Neural cell (in vitro differentiated cells): Measurements from ENCODE around the gene SLC36A3. TPM values are rescaled to one million over a fixed set of nuclear protein-coding genes. Genes with fewer than 3 reads are reported as not detected.

Source experiments
- H2AFZ ChIP-seq: fragments of 200-600, 300-800 bp; sonication (generic), shearing (Covaris generic); 2 replicates; pipeline ENCODE4 v1.6.0; 2014; ENCODE audit warnings: low read depth, mild to moderate bottlenecking, antibody characterized with exemption, low read length, moderate library complexity
- H3F3A ChIP-seq: fragments of 200-600 bp; shearing (Covaris generic); 2 replicates; pipeline ENCODE4 v1.6.1; 2016; ENCODE audit warnings: mild to moderate bottlenecking, moderate library complexity, mixed read lengths, antibody characterized with exemption, low read length; ENCODE audit not compliant: insufficient read depth, poor library complexity, severe bottlenecking
- H3K27ac ChIP-seq: fragments of 200-600, 300-800 bp; sonication (generic), shearing (Covaris generic); 2 replicates; pipeline ENCODE4 v1.5.1; 2014; ENCODE audit warnings: mild to moderate bottlenecking, low read length, moderate library complexity
- H3K27me3 ChIP-seq: fragments of 300-800, 200-600 bp; sonication (generic), shearing (Covaris generic); 2 replicates; pipeline ENCODE4 v1.6.0; 2014; ENCODE audit warnings: mild to moderate bottlenecking, low read depth, low read length, moderate library complexity; ENCODE audit not compliant: insufficient read depth
- H3K36me3 ChIP-seq: fragments of 300-800, 200-600 bp; sonication (generic), shearing (Covaris generic); 2 replicates; pipeline ENCODE4 v1.5.1; 2014; ENCODE audit warnings: mild to moderate bottlenecking, antibody characterized with exemption, low read length, moderate library complexity; ENCODE audit not compliant: insufficient read depth
- H3K4me2 ChIP-seq: fragments of 300-800, 200-600 bp; sonication (generic), shearing (Covaris generic); 2 replicates; pipeline ENCODE4 v1.6.0; 2014; ENCODE audit warnings: mild to moderate bottlenecking, low read length
- H3K4me3 ChIP-seq: fragments of 300-800, 200-600 bp; sonication (generic), shearing (Covaris generic); 2 replicates; pipeline ENCODE4 v1.5.1; 2014; ENCODE audit warnings: mild to moderate bottlenecking, low read length, moderate library complexity
- H3K79me2 ChIP-seq: fragments of 200-600 bp; shearing (Covaris generic); replicated peaks from 2 replicates; pipeline ENCODE4 v1.6.0; 2014; ENCODE audit warnings: mild to moderate bottlenecking, low read length, moderate library complexity; ENCODE audit not compliant: insufficient read depth
- H3K9ac ChIP-seq: fragments of 300-800, 200-600 bp; sonication (generic), shearing (Covaris generic); 2 replicates; pipeline ENCODE4 v1.6.1; 2016; ENCODE audit warnings: mild to moderate bottlenecking, low read length, mixed read lengths
- H3K9me2 ChIP-seq: fragments of 200-600 bp; shearing (Covaris generic); 2 replicates; pipeline ENCODE4 v1.6.1; 2016; ENCODE audit warnings: mild to moderate bottlenecking, low read length, mixed read lengths; ENCODE audit not compliant: insufficient read depth
- H3K9me3 ChIP-seq: fragments of 200-600, 300-800 bp; sonication (generic), shearing (Covaris generic); 2 replicates; pipeline ENCODE4 v1.6.1; 2016; ENCODE audit warnings: mild to moderate bottlenecking, mixed run types, low read length, moderate library complexity, mixed read lengths
- H4K20me1 ChIP-seq: fragments of 200-600 bp; shearing (Covaris generic); 2 replicates; pipeline ENCODE4 v1.6.1; 2016; ENCODE audit warnings: mild to moderate bottlenecking, mixed run types; ENCODE audit not compliant: insufficient read depth
- EP300 ChIP-seq: fragments of 450-650 bp; conservative IDR thresholded peaks from 2 replicates; pipeline ENCODE4 v1.6.1; 2014; ENCODE audit warnings: antibody characterized with exemption, mild to moderate bottlenecking, moderate library complexity; ENCODE audit not compliant: poor library complexity, severe bottlenecking
- EZH2 ChIP-seq: fragments of 200-600, 300-800 bp; shearing (Covaris generic), sonication (generic); IDR thresholded peaks from 2 replicates; pipeline ENCODE4 v1.6.1; 2014; ENCODE audit warnings: antibody characterized with exemption, low read length, borderline replicate concordance, mild to moderate bottlenecking; ENCODE audit not compliant: insufficient read depth, poor library complexity, severe bottlenecking
- MXI1 ChIP-seq: fragments of 450-650 bp; conservative IDR thresholded peaks from 2 replicates; pipeline ENCODE4 v1.6.1; 2014; ENCODE audit warnings: antibody characterized with exemption, mild to moderate bottlenecking; ENCODE audit not compliant: poor library complexity, severe bottlenecking
- POLR2AphosphoS5 ChIP-seq: IDR thresholded peaks from 2 replicates; pipeline ENCODE4 v1.6.1; 2012
- RAD21 ChIP-seq: fragments of 450-650 bp; conservative IDR thresholded peaks from 2 replicates; pipeline ENCODE4 v1.6.1; 2014; ENCODE audit warnings: antibody characterized with exemption, mild to moderate bottlenecking, moderate library complexity
- SMC3 ChIP-seq: fragments of 450-650 bp; conservative IDR thresholded peaks from 2 replicates; pipeline ENCODE4 v1.6.1; 2014; ENCODE audit warnings: antibody characterized with exemption, mild to moderate bottlenecking, moderate library complexity; ENCODE audit not compliant: poor library complexity
- TAF1 ChIP-seq: IDR thresholded peaks from 2 replicates; pipeline ENCODE4 v1.6.1; 2012; ENCODE audit warnings: low read depth
- polyA plus RNA-seq: library from polyadenylated mRNA; depleted of rRNA; stranded (reverse); fragments of >200 nt; gene quantifications from 2 replicates; pipeline ENCODE4 v1.2.3, GENCODE V29; 2014
- TF ChIP-seq, protein P1 (sequence below): fragments of 450-650 bp; IDR thresholded peaks from 2 replicates; pipeline ENCODE4 v1.5.1; 2014; ENCODE audit warnings: antibody characterized with exemption, mild to moderate bottlenecking, moderate library complexity; ENCODE audit not compliant: poor library complexity, severe bottlenecking
- TF ChIP-seq, protein P2 (sequence below): IDR thresholded peaks from 2 replicates; pipeline ENCODE4 v1.6.1; 2012; ENCODE audit warnings: borderline replicate concordance

SLC36A3 gene
- polyA plus RNA-seq, 1 donor from 2014 or later: not detected

DNA sequence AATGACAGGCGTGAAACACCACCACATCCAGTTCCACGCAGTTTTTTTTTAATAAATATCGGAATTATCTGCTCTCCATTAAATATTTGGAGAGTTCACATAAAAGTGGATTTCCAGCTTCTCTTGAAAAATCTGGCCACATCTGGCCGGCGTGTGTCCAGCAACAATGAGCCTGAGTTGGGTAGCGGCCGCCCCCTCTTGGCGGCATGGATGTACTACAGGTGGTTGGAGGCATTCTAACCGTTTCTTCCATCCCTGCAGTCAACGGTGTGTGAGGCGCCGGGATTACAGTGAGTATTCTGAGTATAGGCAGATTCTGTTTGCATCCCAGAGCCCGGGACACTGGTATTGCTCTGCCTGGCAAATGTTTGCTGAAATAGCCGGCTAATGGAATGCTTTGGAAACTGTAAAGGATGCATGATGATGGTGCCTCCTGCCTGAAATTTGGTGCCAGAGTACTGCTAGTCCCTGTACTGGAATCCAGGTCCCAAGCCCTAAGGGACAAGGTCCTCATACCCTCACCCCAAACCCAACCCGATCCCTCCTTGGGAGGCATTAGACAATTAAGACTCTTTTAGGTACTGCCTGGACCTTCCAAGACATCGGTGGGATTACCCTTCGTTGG is 64.2 kb downstream of the SLC36A3 start:
- H2AFZ ChIP-seq: no peak overlapping the region
- H3K4me2 ChIP-seq: no peak overlapping the region
- H3K9me2 ChIP-seq: no peaks in the 10 kb centered on the region
- no peaks in the 10 kb centered on the region for H3K79me2 ChIP-seq
- no peaks in the 10 kb centered on the region for H3F3A ChIP-seq
- H3K9me3 ChIP-seq: no peaks in the 10 kb centered on the region
- H4K20me1 ChIP-seq: no peaks in the 10 kb centered on the region
- H3K36me3 ChIP-seq: no peaks in the 10 kb centered on the region
- H3K27ac ChIP-seq: no peak overlapping the region
- H3K27me3 ChIP-seq: no peaks in the 10 kb centered on the region
- no peak overlapping the region for H3K4me3 ChIP-seq
- no peak overlapping the region for H3K9ac ChIP-seq
- TF ChIP-seq, protein P1, sequence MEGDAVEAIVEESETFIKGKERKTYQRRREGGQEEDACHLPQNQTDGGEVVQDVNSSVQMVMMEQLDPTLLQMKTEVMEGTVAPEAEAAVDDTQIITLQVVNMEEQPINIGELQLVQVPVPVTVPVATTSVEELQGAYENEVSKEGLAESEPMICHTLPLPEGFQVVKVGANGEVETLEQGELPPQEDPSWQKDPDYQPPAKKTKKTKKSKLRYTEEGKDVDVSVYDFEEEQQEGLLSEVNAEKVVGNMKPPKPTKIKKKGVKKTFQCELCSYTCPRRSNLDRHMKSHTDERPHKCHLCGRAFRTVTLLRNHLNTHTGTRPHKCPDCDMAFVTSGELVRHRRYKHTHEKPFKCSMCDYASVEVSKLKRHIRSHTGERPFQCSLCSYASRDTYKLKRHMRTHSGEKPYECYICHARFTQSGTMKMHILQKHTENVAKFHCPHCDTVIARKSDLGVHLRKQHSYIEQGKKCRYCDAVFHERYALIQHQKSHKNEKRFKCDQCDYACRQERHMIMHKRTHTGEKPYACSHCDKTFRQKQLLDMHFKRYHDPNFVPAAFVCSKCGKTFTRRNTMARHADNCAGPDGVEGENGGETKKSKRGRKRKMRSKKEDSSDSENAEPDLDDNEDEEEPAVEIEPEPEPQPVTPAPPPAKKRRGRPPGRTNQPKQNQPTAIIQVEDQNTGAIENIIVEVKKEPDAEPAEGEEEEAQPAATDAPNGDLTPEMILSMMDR: no peak
- TF ChIP-seq EP300 (no peak), POLR2AphosphoS5 (no peak), RAD21 (no peak), SMC3 (no peak), TAF1 (no peak)
- TF ChIP-seq, protein P2, sequence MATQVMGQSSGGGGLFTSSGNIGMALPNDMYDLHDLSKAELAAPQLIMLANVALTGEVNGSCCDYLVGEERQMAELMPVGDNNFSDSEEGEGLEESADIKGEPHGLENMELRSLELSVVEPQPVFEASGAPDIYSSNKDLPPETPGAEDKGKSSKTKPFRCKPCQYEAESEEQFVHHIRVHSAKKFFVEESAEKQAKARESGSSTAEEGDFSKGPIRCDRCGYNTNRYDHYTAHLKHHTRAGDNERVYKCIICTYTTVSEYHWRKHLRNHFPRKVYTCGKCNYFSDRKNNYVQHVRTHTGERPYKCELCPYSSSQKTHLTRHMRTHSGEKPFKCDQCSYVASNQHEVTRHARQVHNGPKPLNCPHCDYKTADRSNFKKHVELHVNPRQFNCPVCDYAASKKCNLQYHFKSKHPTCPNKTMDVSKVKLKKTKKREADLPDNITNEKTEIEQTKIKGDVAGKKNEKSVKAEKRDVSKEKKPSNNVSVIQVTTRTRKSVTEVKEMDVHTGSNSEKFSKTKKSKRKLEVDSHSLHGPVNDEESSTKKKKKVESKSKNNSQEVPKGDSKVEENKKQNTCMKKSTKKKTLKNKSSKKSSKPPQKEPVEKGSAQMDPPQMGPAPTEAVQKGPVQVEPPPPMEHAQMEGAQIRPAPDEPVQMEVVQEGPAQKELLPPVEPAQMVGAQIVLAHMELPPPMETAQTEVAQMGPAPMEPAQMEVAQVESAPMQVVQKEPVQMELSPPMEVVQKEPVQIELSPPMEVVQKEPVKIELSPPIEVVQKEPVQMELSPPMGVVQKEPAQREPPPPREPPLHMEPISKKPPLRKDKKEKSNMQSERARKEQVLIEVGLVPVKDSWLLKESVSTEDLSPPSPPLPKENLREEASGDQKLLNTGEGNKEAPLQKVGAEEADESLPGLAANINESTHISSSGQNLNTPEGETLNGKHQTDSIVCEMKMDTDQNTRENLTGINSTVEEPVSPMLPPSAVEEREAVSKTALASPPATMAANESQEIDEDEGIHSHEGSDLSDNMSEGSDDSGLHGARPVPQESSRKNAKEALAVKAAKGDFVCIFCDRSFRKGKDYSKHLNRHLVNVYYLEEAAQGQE: no peak

DNA sequence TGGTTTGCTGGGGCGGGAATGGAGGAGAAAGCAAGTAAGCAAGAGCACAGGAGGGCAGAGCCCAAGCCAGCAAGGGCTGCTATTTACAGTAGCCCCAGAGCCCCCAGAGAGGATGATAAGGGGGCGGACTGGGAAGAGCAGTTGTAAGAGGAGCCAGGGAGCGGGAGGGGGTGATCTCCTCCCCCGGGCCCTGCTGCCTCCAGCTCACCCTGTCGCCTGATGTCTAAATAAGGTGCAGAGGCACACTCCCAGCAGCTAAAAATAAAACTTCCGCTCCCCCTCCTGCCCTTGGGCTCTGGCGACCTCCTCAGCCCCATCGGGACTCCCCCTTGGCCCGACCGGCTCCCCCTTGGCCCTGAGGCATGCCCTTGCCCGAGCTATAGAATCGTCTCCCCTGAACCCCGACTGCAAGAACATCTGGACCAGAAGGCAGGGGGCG is 65.2 kb downstream of the SLC36A3 start:
- Histone ChIP-seq H2AFZ (no peak overlapping the region), H3K9me3 (no peaks in the 10 kb centered on the region), H3F3A (no peaks in the 10 kb centered on the region), H3K79me2 (no peaks in the 10 kb centered on the region), H3K27ac (no peak overlapping the region), H3K4me3 (no peak overlapping the region), H4K20me1 (no peaks in the 10 kb centered on the region), H3K4me2 (no peak overlapping the region), H3K9me2 (no peaks in the 10 kb centered on the region), H3K27me3 (no peaks in the 10 kb centered on the region), H3K9ac (no peak overlapping the region), H3K36me3 (no peaks in the 10 kb centered on the region)
- TF ChIP-seq, protein P1: no peak
- no peak for TF ChIP-seq TAF1
- TF ChIP-seq SMC3: no peak
- no peak for TF ChIP-seq MXI1
- no peak for TF ChIP-seq EP300
- TF ChIP-seq, protein P2: no peak
- TF ChIP-seq RAD21: no peak
- TF ChIP-seq EZH2: no peak
- no peak for TF ChIP-seq POLR2AphosphoS5
